HepG2 (cell line): Measurements from ENCODE around the gene LCMT2. TPM values are rescaled to one million over a fixed set of nuclear protein-coding genes. Genes with fewer than 3 reads are reported as not detected.
A peak's percentile ranks its signal among the peaks of the same experiment; 100 is the strongest.

Experiments
- ATAC-seq: fragments of 200-7000 bp; cut with Tn5 transposase; 3 replicates; pipeline ENCODE4 v1.9.1; 2020; ENCODE audit warnings: mild to moderate bottlenecking, moderate library complexity
- BruUV-seq: library from RNA; stranded (reverse); fragments of 400-500 nt; replicated peaks from 2 replicates; lab custom pipeline; 2021; lab: Mats Ljungman, UMichigan
- CTCF ChIA-PET: fragments of 300-600 bp; formaldehyde crosslinking; extraction: SDS; loops from one replicate; lab custom pipeline; 2021; ENCODE audit warnings: low total read pairs, inconsistent platforms, low intra/inter-chr PET ratio; lab: Yijun Ruan, JAX
- POLR2A ChIA-PET: fragments of 350-600 bp; sonication (Branson Sonifier 250); formaldehyde crosslinking; loops from one replicate; lab custom pipeline; 2020; ENCODE audit warnings: antibody characterized with exemption, inconsistent platforms; lab: Yijun Ruan, JAX
- DNase-seq: peaks from one replicate; pipeline ENCODE4 v3.0.0-alpha.2; 2015; ENCODE audit warnings: low spot score
- FAIRE-seq: peaks from 3 replicates; lab custom pipeline; 2011; peaks lifted over from hg19 to GRCh38; lab: Jason Lieb, UNC
- H2AFZ ChIP-seq: one replicate; pipeline ENCODE4 v1.6.1; 2011; ENCODE audit warnings: low read length, inconsistent platforms
- H3K27ac ChIP-seq: fragments of 300-600 bp; 3 replicates; pipeline ENCODE4 v1.8.0; 2011; ENCODE audit warnings: mixed run types, mild to moderate bottlenecking, mixed read lengths, low read length, inconsistent platforms; ENCODE audit not compliant: insufficient read depth; ENCODE audit errors: extremely low read length
- H3K27me3 ChIP-seq, 2 experiments: fragments of 200-600 bp in 1 of 2; 2 replicates in 1 of 2; 3 replicates in 1 of 2; pipeline versions ENCODE4 v1.6.0 to v1.8.0; 2011; ENCODE audit warnings: low read length in 2 of 2, mild to moderate bottlenecking in 2 of 2, moderate library complexity in 2 of 2, inconsistent platforms in 1 of 2; ENCODE audit not compliant: insufficient read depth in 2 of 2, control insufficient read depth in 1 of 2
- H3K36me3 ChIP-seq, 2 experiments: fragments of 200-600 bp in 1 of 2; replicated peaks in 1 of 2; 2 replicates in 1 of 2; 3 replicates in 1 of 2; pipeline versions ENCODE4 v1.5.1 to v1.8.0; 2011; ENCODE audit warnings: low read length in 2 of 2, inconsistent platforms in 1 of 2; ENCODE audit not compliant: insufficient read depth in 2 of 2, control insufficient read depth in 1 of 2
- H3K4me1 ChIP-seq: 2 replicates; pipeline ENCODE4 v1.5.1; 2012; ENCODE audit warnings: low read length, inconsistent platforms; ENCODE audit not compliant: insufficient read depth
- H3K4me2 ChIP-seq: 2 replicates; pipeline ENCODE4 v1.6.0; 2011; ENCODE audit warnings: low read depth, low read length, inconsistent platforms
- H3K4me3 ChIP-seq, 3 experiments: fragments of 200-600 bp in 1 of 3; sonication (generic), shearing (Covaris generic) in 1 of 3; replicated peaks in 1 of 3; 2 replicates each; pipeline ENCODE4 v1.5.1; 2011 to 2016; ENCODE audit warnings: low read length in 3 of 3, inconsistent platforms in 2 of 3, low read depth in 2 of 3, mild to moderate bottlenecking in 2 of 3, control low read depth in 1 of 3, mixed read lengths in 1 of 3; ENCODE audit not compliant: insufficient read depth in 1 of 3
- H3K79me2 ChIP-seq: one replicate; pipeline ENCODE4 v1.6.1; 2011; ENCODE audit warnings: low read length, inconsistent platforms; ENCODE audit not compliant: insufficient read depth
- H3K9ac ChIP-seq: 2 replicates; pipeline ENCODE4 v1.6.0; 2011; ENCODE audit warnings: mild to moderate bottlenecking, low read depth, low read length, inconsistent platforms; ENCODE audit not compliant: insufficient read depth
- H3K9me3 ChIP-seq: 2 replicates; pipeline ENCODE4 v1.5.1; 2012; ENCODE audit warnings: mild to moderate bottlenecking, low read length
- H4K20me1 ChIP-seq: 2 replicates; pipeline ENCODE4 v1.6.0; 2011; ENCODE audit warnings: inconsistent platforms, mild to moderate bottlenecking, low read length, moderate library complexity; ENCODE audit not compliant: insufficient read depth
- BATF2 ChIP-seq: sonication (generic); formaldehyde crosslinking; IDR thresholded peaks from 2 replicates; pipeline ENCODE4 v1.8.0; 2022; ENCODE audit warnings: mild to moderate bottlenecking, missing genetic modification reagents, moderate library complexity
- CCDC6 ChIP-seq: sonication (generic); formaldehyde crosslinking; IDR thresholded peaks from 2 replicates; pipeline ENCODE4 v1.8.1; 2022; ENCODE audit warnings: mild to moderate bottlenecking, missing genetic modification reagents, moderate library complexity
- HMG20A ChIP-seq: IDR thresholded peaks from 2 replicates; pipeline ENCODE4 v1.6.1; 2016; ENCODE audit warnings: borderline replicate concordance
- HNF1A ChIP-seq, 2 experiments: sonication (generic) in 1 of 2; formaldehyde crosslinking in 1 of 2; IDR thresholded peaks; 2 replicates each; pipeline versions ENCODE4 v1.4.0 to v1.6.1; 2016 to 2020; ENCODE audit warnings: borderline replicate concordance in 1 of 2, low read depth in 1 of 2, mild to moderate bottlenecking in 1 of 2, missing genetic modification reagents in 1 of 2
- KDM5B ChIP-seq: sonication (generic); formaldehyde crosslinking; IDR thresholded peaks from 2 replicates; pipeline ENCODE4 v1.4.0; 2020; ENCODE audit warnings: missing genetic modification reagents, mild to moderate bottlenecking, borderline replicate concordance
- MED1 ChIP-seq: sonication (generic); formaldehyde crosslinking; IDR thresholded peaks from 2 replicates; pipeline ENCODE4 v1.4.0; 2020; ENCODE audit warnings: missing genetic modification reagents
- PRDM4 ChIP-seq: sonication (generic); formaldehyde crosslinking; IDR thresholded peaks from 2 replicates; pipeline ENCODE4 v1.9.0; 2021; ENCODE audit warnings: missing genetic modification reagents, borderline replicate concordance
- RARA ChIP-seq: IDR thresholded peaks from 2 replicates; pipeline ENCODE4 v1.6.1; 2016; ENCODE audit warnings: missing genetic modification reagents, missing compliant biosample characterization
- SOX13 ChIP-seq, 3 experiments: fragments of 450-650 bp in 1 of 3; sonication (generic) in 1 of 3; formaldehyde crosslinking in 1 of 3; IDR thresholded peaks in 2 of 3; conservative IDR thresholded peaks in 1 of 3; 2 replicates each; pipeline versions ENCODE4 v1.5.0 to v1.6.1; 2016 to 2020; ENCODE audit warnings: antibody characterized with exemption in 1 of 3, mild to moderate bottlenecking in 1 of 3, missing compliant biosample characterization in 1 of 3, missing genetic modification reagents in 1 of 3, moderate library complexity in 1 of 3
- SPEN ChIP-seq: sonication (generic); formaldehyde crosslinking; IDR thresholded peaks from 2 replicates; pipeline ENCODE4 v1.5.1; 2020; ENCODE audit warnings: low read depth, mild to moderate bottlenecking, missing genetic modification reagents
- TEAD3 ChIP-seq: optimal IDR thresholded peaks from 2 replicates; pipeline ENCODE3; 2016; ENCODE audit warnings: borderline replicate concordance
- THAP11 ChIP-seq: IDR thresholded peaks from 2 replicates; pipeline ENCODE4 v1.6.1; 2016; ENCODE audit warnings: missing biosample characterization, missing genetic modification reagents
- ZMYM3 ChIP-seq: sonication (generic); formaldehyde crosslinking; IDR thresholded peaks from 2 replicates; pipeline ENCODE4 v1.5.1; 2020; ENCODE audit warnings: mild to moderate bottlenecking, missing genetic modification reagents
- ZNF180 ChIP-seq: sonication (generic); formaldehyde crosslinking; IDR thresholded peaks from 2 replicates; pipeline ENCODE4 v1.4.0; 2020; ENCODE audit warnings: low read depth, missing genetic modification reagents, borderline replicate concordance
- ZSCAN22 ChIP-seq: sonication (generic); formaldehyde crosslinking; IDR thresholded peaks from 2 replicates; pipeline ENCODE4 v1.4.0; 2020; ENCODE audit warnings: mild to moderate bottlenecking, missing genetic modification reagents
- WGBS: methylation state at CpG from one replicate; pipeline ENCODE4 v1.1.6; 2017; ENCODE audit warnings: low lambda C conversion rate; 5-methylcytosine and 5-hydroxymethylcytosine counted together
- in situ Hi-C: cut with HindIII; loops from 2 replicates; pipeline ENCODE4 v1.10.0; 2017; ENCODE audit warnings: low pct_unique_long_range_greater_than_20kb; ENCODE audit not compliant: extremely low pct_ligation_motif_present
- intact Hi-C: fragments of 100-400 bp; cut with micrococcal nuclease; formaldehyde crosslinking; loops from one replicate; pipeline ENCODE4 v1.10.0; 2022; ENCODE audit not compliant: unreplicated experiment
- polyA plus RNA-seq, 8 experiments: library from polyadenylated mRNA; depleted of rRNA in 3 of 8; stranded (reverse) in 7 of 8; unstranded in 1 of 8; fragments of >200 nt; fragmentation: Illumina TruSeq in 4 of 8; extraction: Trizol in 4 of 8; gene quantifications; 2 replicates each; pipeline versions ENCODE4 v1.2.1 to v1.2.3, GENCODE V29; 2011 to 2016; ENCODE audit warnings: low read depth in 4 of 8, missing spikeins in 1 of 8, mixed read lengths in 1 of 8; ENCODE audit not compliant: insufficient read depth in 1 of 8
- total RNA-seq, 5 experiments: library from RNA; depleted of rRNA; stranded (reverse); fragments of >200 nt; fragmentation: Illumina TruSeq; extraction: Trizol; gene quantifications; 2 replicates each; pipeline ENCODE4 v1.2.3, GENCODE V29; 2016; ENCODE audit warnings: low read depth in 1 of 5

LCMT2 gene
- total and polyA plus RNA-seq, 2 of the 13 experiments (the other 11 are each of a cell fraction or from before 2014, with no cell fraction given) = 6.9 to 9.1 TPM

- TF ChIP-seq HNF1A (IDR thresholded peaks at IDR 0.05; ENCODE audit: low read depth) (no peak), HNF1A (CRISPR knock-in tag; IDR thresholded peaks at IDR 0.05; ENCODE audit: borderline replicate concordance) (no peak), SOX13 (IDR thresholded peaks at IDR 0.05) (0 out of 2 replicates have a peak, but pooled peaks have one; percentile 28), SOX13 (CRISPR knock-in tag; conservative IDR thresholded peaks at IDR 0.05 in 1 of 2, IDR thresholded peaks at IDR 0.05 in 1 of 2) (peak in 1 of 2 experiments; percentile 85; a peak in 2 of 4 replicates), ZMYM3 (0 out of 2 replicates have a peak, but pooled peaks have one; percentile 16), ZSCAN22 (CRISPR knock-in tag) (no peak), TEAD3 (CRISPR knock-in tag) (peak; percentile 85), MED1 (CRISPR knock-in tag) (peak; percentile 33; the same call in 1 of the 2 replicates), THAP11 (no peak)
- TF ChIP-seq, all 625 proteins: peak for 9
These were observed 12.7 kb downstream of the LCMT2 start (continued) for GRCh38 chr15:43317566-43318184.

GRCh38 chr15:43316971-43317346 lies 13.4 kb downstream of the LCMT2 start:
- ATAC-seq = no peak
- CTCF ChIA-PET = no interaction called here
- TF ChIP-seq CCDC6 (CRISPR knock-in tag) (no peak), ZNF180 (CRISPR knock-in tag) (no peak), BATF2 (CRISPR knock-in tag) (no peak), PRDM4 (CRISPR knock-in tag) (no peak), HMG20A (CRISPR knock-in tag) (no peak), RARA (CRISPR knock-in tag) (no peak), KDM5B (no peak), SPEN (CRISPR knock-in tag) (no peak)

More at GRCh38 chr15:43316971-43317346, 13.4 kb downstream of the LCMT2 start:
- Histone ChIP-seq H3K79me2 (no peaks in the 10 kb centered on the region), H3K36me3 (no peaks in the 10 kb centered on the region), H2AFZ (peak overlapping the region; percentile 42), H3K9me3 (no peaks in the 10 kb centered on the region), H3K4me2 (peak overlapping the region; percentile 32; the same call in 1 of the 2 replicates), H3K27me3 (peaks cover 0 to 24% of the 10 kb centered on the region in 2 experiments; a peak in 2 of 5 replicates), H4K20me1 (no peaks in the 10 kb centered on the region), H3K4me3 (no peak overlapping the region), H3K9ac (no peak overlapping the region), H3K4me1 (peaks cover 25% of the 10 kb centered on the region), H3K27ac (no peak overlapping the region)
- in situ Hi-C loops (no loop called here), intact Hi-C loops (no loop called here)
- FAIRE-seq = no peak
- POLR2A ChIA-PET = no interaction called here
- 44% methylated on average over 1 of the region's 1 CpG for WGBS
- DNase-seq = no peak
- no TSS peak for BruUV-seq
